HG02588 (cell line): ENCODE data around the gene TIMP1.
"Not testable (repeated sequence)": the region's sequence is repeated elsewhere in the genome, so short reads cannot be mapped to it uniquely, and the experiment has no call there.

ENCODE experiments used
- ATAC-seq: cut with Tn5 transposase; IDR thresholded peaks from one replicate; pipeline ENCODE4 v1.9.1; 2021; ENCODE audit warnings: mild to moderate bottlenecking, moderate library complexity; ENCODE audit not compliant: unreplicated experiment

TIMP1 gene

DNA sequence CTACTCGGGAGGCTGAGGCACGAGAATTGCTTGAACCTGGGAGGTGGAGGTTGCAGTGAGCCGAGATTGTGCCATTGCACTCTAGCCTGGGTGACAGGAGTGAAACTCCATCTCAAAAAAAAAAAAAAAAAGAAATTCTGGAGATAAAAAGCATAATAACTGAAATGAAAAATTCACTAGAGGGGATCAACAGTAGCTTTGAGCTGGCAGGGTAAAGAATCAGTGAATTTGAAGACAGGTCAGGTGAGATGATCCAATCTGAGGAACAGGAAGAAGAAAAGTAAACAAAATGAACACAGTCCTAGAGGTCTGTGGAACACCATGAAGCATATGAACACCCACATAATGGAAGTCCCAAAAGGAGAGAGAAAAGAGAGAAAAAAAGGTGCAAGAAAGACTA is 15.0 kb downstream of the TIMP1 start:
- no peak for ATAC-seq

DNA sequence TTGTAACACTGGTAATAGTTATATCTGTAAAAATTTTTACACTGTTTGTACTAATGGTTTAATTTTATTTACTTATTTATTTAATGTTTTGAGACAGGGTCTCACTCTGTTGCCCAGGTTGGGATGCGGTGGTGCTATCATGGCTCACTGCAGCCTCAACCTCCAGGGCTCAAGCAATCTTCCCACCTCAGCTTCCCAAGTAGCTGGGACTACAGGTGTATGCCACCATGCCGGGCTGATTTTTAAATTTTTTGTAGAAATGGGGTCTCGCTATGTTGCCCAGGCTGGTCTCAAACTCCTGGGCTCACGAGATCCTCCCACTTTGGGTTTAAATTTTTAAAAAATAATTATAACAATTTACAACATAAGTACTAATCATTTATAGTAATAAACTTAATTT is 20.9 kb downstream of the TIMP1 start:
- not testable (repeated sequence) for ATAC-seq

DNA sequence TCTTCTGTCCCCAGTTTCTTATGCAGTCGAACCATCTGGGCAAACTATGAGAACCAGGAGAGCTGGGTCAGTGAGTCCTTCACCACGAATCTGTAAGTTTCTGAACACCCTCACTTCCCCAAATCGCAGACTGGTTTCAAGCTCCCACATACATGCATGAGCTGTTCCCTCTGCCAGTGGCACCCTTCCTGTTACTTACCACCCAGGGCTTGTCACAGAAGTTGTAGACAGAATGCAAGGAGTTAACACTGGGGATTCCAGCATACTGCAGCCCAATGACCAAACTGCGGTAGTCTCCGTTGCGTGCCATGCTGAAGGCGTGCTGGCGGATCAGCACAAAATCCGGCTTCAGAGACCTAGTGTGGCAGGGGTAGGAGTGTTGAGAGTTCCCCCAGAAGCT is 22.8 kb downstream of the TIMP1 start:
- ATAC-seq = no peak

DNA sequence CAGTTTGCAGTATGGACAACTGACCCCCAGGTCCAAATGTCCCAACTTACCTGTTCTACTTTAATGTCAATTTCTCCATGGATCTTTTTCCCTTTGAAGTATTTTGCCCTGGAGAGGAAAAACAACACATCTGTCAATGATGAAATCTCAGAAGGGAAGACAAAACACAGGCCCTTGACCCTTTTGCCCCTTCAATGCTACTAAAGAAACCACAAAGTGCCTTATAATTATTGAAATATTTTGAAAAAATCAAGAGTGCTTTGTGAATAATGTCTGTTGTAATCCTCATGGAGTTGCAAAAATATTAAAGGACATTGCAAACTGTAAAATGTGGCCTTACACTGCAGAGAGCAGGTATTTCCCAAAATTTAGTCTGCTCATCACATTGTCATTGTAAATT is 24.9 kb downstream of the TIMP1 start:
- no peak for ATAC-seq

DNA sequence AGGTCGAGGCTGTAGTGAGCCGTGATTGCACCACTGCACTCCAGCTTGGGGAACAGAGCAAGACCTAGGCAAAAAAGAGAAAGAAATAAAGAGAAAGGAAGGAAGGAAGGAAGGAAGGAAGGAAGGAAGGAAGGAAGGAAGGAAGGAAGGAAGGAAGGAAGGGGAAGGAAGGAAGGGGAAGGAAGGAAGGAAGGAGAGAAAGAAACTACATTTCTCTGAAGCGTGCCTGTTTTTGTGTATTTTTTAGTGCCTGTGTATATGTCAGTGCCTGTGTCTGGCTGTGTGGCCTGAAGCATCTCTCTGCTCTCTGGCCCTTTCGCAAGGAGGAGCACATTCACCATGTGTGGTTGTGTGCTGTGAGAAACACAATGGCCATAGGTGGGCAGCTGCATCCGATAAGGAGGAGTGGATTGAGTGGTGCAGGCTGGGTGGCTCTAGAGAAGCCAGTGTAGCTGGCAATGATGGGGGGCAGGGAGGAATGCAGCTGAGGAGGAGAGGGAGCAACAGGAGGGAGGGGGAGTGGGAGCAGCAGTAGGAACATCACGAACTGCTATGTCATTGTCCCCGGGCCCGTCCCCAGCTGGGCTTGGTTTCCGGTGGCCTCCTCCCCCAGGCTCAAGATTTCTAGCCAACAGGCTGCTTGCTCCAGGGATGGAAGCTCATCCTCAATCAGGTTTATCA is 26.0 kb downstream of the TIMP1 start:
- ATAC-seq = no peak

DNA sequence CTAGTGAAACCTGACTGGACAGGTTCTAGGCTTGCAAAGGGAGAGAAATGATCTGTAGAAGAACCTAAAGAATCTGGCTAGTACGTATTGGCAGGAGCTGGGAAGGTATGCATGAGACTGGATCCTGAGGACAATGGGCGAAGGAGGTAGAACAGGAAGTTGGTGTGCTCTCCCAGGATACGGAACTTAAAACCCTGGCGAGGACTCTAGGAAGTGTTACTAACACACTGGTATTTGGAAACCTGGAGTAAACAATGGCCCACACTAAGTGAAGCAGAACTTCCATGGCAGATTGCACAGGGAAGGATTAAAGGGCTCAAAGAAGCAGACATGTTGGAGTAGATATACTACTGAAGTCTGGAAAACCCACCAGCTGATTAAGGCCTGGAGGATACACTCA is 28.3 kb downstream of the TIMP1 start:
- ATAC-seq = no peak

DNA sequence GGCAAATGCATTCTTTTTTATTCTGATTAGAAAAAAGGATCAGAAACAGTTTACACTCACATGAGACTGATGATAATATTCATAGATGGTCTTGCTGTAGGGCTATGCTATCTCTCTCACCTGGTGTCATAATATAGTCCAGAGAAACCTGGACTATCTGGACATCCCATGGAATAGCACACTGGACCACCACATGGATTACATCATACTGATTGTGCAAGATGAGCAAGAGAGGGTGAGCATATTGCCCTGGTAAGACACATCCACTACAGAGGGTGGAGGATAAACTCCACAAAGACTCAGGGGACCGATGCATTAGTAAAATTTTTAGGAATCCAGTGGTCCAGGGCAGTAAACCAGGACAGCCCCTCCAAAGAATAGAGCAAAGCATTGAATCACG is 29.3 kb downstream of the TIMP1 start:
- ATAC-seq = no peak

DNA sequence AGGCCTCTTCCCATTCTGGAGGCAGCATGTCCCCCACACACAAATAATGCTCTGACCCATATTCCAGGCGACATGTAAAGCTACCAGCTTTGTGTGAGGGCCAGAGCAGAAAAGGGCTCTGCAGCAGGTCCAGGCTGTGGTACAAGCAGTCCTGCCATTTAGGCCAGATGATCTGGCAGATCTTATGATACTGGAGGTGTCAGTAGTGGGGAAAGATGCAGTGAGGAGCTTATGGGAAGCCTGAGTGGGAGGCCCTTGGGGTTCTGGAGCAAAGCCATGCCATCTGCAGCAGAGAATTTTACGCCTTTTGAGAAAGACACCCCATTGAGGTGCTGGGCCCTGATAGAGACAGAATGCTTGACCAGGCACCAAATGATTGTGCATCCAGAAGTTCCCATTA is 29.7 kb downstream of the TIMP1 start:
- no peak for ATAC-seq

DNA sequence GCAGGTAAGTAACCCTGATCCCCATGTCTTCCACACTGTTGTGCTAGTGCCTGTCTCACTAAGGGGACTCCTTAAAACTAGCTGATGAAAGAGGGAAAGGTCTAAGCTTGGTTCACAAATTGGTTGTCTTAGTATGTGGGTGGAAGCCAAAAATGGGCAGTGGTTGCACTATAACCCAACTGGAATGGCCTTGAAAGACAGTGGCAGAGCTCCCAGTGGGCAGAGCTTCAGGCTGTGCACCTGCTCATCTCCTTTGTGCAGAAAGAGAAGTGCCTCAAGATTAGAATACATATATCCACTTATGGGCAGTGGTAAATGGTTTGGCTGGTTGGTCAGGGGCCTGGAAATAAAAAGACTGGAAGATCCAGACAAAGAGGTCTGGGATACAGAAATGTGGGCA is 30.2 kb downstream of the TIMP1 start:
- ATAC-seq = no peak

DNA sequence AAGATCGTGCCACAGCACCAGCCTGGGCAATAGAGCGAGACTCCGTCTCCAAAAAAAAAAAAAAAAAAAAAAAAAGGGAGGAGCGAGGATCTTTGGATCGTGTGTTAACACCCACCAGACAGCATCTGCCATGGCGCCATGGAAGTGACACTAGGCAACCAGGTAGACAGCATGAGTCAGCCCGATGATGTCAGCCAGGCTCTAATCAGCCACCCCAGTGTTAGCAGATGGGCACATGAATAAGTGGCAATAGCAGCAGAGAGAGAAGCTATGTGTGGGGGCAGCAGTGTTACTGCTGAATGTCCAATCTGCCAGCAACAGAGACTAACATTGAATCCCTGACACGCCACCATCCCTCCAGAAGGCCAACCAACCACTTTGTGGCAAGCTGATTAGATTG is 30.8 kb downstream of the TIMP1 start:
- ATAC-seq = no peak

DNA sequence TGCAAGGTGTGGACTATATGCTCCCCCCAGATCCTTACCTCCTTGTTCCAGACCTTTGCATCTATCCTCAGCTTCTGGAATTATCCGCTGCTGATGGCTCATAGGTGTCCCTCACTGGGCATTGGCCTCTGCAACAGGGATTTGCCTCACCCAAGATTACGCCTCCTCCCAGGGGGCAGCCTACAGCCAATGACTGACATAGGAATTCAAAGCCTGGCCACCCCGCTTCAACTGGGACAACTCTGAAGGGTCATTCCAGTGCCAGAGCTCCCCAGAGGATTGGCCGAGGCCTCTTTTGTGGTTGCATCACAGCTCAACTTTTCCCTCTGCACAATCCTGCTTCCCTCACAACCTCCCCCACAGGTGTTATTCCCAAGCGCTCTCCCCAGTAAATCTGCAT is 32.4 kb downstream of the TIMP1 start:
- ATAC-seq = no peak

DNA sequence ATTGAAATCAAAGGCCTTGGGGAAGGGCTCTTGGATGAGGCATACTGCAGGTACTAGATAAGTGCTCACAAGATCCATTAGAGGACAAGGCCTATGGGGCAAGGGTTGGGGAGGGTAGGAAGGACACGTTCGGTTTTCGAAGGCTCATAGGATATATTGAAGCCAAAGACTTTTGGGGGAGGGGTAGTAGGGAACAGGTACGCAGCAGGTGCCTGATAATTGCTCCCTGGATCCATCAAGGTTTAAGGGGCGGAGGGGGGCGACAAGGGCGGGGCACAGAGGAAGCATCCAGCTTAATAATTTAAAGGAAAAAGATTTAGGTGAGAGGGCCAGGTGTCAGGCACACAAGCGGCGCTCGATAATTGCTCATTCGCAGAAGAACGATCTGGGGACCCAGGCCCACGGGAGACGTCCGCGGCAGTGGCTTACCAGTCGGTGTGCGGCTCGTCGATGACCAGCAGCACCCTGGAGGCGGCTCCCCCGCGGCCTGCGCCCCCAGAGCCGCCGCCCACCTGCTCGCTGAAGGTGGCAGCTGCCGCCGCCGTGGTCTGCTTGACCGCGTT is 36.8 kb downstream of the TIMP1 start:
- no peak for ATAC-seq

DNA sequence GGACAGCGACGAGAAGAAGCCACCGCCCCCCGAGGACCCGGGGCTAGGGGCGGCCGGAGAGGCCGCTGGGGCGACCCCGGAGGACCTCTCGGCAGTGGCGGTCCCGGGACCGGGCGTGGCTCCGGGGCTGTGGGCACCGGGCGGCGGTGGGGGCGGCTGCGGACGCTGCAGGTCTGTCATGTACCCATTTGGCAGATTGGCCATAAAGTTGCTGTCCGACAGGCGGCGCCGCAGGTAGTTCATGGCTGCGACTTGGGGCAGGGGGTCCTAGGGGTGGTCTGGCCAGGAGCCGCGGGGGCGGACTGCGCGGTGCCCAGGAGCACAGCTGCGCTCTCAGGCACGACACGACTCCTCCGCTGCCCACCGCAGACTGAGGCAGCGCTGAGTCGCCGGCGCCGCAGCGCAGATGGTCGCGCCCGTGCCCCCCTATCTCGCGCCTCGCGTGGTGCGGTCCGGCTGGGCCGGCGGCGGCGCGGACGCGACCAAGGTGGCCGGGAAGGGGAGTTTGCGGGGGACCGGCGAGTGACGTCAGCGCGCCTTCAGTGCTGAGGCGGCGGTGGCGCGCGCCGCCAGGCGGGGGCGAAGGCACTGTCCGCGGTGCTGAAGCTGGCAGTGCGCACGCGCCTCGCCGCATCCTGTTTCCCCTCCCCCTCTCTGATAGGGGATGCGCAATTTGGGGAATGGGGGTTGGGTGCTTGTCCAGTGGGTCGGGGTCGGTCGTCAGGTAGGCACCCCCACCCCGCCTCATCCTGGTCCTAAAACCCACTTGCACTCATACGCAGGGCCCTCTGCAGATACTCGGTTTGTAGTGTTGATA is 37.5 kb downstream of the TIMP1 start, which contains the start of gene SYN1:
SYN1 (minus strand) TSS at position 372 of the 817 bp plus-strand sequence; CDS start at position 243, 129 bp downstream.
- peak; percentile 67 for ATAC-seq

DNA sequence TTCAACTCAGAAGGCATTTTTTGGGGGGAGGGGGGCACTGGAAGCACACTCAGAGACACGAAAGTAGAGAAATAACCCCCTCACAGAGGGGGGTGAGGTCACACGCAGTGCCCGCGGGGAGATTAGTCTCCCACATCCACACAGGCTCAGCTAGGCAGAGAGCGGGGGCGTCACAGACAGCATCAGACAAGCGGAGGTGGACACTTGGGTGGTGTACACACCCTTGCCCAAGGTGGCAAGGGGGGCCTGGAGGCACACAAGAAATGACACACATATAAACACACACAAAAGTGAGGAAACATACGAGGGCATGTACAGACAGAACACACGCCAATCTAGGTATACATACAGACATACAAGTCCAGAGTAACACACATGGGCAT is 38.1 kb downstream of the TIMP1 start:
- no peak for ATAC-seq

DNA sequence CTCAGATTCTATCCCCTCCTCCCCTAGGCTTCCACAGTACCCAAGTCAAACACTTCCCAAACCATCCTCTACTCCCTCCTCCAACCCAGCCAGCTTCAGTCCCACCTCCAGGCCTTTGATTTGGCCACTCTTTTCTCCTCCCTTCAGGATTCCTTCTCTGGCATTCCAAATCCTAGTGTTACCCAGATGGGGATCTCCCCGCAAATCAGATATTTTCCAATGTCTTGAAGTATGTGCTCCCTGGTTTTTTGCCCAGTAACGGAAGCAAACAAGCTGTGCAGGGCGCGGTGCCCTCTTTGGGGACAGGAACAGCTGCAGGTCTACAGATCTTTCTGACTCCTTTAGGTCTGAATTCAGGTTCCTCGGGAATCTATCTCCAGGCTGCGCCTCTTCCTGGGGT is 39.6 kb downstream of the TIMP1 start:
- ATAC-seq = no peak

DNA sequence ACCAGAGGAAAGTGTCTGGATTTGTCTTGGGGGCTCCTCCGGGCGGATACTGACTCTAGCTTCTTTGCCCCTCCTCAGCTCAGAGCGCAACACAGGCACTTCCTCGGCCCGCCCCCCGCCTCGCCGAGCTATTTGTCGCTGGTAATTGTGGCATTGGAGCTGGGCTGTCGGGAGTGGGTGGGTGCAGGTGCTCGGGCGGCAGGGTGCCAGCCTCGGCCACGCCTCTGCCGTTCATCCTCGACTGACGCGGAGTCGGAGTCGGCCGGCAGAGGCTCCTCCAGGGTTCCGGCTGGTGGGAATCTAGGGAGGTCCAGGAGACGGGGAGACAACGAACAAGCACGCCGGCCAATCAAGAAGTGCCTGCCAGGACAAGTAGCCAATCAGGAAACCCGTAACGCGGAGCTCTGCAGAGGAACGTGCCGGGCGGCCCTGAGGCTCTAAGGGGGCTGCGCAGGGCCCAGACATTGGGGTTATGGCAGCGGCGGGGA is 41.3 kb downstream of the TIMP1 start:
- no peak for ATAC-seq

DNA sequence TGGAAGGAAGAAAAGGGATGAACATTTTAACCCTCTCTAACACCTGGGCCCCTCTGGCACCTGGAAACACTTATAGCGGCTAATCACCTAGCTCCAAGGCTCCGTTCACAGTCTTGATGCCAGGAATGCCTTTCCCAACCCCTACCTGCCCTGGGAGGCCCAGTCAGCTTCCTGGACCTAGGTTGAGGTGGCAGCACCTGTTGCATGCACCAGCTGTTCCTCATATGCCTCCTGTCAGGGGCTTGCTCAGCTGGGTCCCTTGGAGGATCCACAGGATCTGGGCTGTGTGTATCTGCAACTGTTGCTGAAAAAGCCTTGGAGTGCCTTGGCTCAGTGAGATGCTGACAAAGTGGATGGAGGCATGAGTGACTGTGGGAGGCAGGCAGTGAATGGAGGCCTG is 43.1 kb downstream of the TIMP1 start:
- ATAC-seq = no peak

DNA sequence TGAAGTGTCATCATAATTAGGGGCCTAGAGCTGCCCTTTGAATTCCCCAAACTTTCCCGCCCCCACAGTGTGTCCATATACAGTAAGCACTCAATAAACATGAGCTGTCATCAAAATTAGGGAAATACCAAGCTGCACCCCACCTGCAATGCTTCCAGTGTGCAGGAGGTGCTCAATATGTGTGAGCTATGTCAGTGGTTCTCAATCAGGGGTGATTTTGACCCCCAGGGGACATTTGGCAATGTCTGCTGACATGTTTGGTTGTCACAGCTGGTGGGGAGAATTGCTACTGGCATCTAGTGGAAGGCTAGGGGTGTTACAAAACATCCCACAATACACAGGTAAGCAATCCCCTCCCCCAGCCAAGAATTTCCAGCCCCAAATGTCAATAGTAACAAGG is 46.7 kb downstream of the TIMP1 start:
- ATAC-seq = no peak

DNA sequence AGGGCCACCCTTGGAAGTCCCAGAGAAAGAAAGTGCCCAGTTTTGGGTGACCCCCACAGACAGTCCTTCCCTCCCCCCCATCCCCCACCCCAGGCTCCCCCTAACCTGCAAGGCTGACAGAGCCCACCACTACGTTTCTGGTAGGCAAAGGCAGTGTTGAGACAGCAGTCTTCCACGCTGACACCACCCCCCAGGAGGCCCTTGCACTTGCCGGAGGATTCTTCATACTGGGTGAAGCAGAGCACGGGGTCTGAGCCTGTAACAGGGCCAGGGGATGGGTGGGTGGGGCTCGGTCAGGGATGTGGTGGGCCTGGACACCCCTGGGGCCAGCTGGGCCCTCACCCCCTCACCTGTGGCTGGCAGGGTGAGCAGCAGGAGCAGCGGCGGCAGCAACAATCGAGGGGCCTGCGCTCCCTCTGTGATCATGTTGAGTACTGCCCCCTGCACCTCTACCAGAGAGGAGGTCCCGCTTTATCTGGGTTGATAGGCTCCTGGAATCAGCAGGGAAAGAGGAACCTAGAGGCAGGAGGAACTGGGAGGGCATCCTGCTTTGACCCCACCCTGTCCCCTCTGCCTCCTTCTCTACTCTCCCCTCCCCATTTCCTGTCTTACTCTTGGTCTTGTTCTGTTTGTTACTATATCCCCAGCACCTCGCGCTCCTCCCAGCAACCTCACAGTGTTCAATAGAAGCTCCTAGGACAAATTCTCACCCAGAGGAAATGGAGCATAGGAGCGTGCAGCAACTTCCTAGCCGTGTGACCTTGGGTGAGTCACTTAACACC is 47.4 kb downstream of the TIMP1 start, which contains the start of gene CFP:
CFP (minus strand) TSS at position 512 of the 782 bp plus-strand sequence; CDS start at position 426, 86 bp downstream.
- no peak for ATAC-seq

DNA sequence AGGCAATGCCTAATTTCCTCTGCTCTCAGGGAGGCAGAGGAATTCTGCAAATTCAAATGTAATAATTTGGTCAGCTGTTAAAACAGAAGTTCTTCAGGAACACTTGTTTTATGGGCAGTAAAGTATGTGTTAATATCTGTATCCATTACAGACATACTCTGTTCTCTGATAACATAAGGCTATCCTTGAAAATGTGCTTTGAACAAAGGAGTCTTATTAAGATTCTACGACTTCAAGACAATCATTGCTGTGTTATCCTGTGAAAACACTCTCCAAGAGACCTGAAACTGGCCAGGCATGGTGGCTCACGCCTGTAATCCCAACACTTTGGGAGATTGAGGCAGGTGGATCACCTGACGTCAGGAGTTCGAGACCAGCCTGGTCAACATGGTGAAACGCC is 49.4 kb downstream of the TIMP1 start:
- ATAC-seq = no peak

DNA sequence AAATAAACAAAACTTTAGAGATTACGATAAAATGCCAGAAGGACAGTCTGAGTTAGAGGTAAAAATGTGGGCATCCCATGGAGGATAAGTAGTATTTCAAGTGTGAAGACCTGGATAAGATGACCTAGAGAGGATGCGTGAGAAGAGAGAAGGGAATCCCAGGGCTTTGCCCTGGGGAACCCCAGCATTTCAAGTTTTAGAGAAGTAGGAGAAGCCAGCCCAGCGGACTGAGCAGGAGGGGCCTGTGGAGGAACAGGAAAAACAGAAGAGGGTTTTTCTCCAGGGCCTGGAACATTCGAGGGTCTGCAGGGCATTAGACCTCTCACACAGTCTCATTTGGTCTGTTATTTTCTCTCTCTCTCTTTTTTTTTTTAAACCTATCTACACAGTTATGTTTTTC is 50.4 kb downstream of the TIMP1 start:
- ATAC-seq = no peak
